ENCODE results near the gene MOGAT3. TPM values are rescaled to one million over a fixed set of nuclear protein-coding genes. Genes with fewer than 3 reads are reported as not detected.

Gene MOGAT3
- total RNA-seq, 1 experiment from 2014 or later: 0.15 TPM

GRCh38 chr7:101222275-101222830 is 21.5 kb upstream of the MOGAT3 start:
- no peaks in the 10 kb centered on the region for H3K79me1 ChIP-seq (ENCODE audit: insufficient read depth, low read depth, low read length, poor library complexity, severe bottlenecking)
- no peak overlapping the region for H3T11ph ChIP-seq (ENCODE audit: low read length)
- H3K27me3 Mint-ChIP-seq (ENCODE audit: low read depth): no peaks in the 10 kb centered on the region; the same call in 1 of the 2 replicates
- no peak overlapping the region for H2AK5ac ChIP-seq (ENCODE audit: insufficient read length, low read length)
- DNase-seq: no peak
- no peak overlapping the region for H3K9ac ChIP-seq (ENCODE audit: extremely low read depth, insufficient read length, low read length)
- H3K4me3 Mint-ChIP-seq: no peak overlapping the region
- WGBS (ENCODE audit: extremely low coverage, insufficient read length, low lambda C conversion rate): no CpG with 5 or more reads among the region's 27 CpGs
- H3K27ac Mint-ChIP-seq: peak overlapping the region; percentile 34 to 79 (median 52); a peak in 4 of 7 replicates
- H4K8ac ChIP-seq (replicated peaks; ENCODE audit: insufficient read length, low read depth, low read length): no peak overlapping the region
- TF ChIP-seq, protein P1, sequence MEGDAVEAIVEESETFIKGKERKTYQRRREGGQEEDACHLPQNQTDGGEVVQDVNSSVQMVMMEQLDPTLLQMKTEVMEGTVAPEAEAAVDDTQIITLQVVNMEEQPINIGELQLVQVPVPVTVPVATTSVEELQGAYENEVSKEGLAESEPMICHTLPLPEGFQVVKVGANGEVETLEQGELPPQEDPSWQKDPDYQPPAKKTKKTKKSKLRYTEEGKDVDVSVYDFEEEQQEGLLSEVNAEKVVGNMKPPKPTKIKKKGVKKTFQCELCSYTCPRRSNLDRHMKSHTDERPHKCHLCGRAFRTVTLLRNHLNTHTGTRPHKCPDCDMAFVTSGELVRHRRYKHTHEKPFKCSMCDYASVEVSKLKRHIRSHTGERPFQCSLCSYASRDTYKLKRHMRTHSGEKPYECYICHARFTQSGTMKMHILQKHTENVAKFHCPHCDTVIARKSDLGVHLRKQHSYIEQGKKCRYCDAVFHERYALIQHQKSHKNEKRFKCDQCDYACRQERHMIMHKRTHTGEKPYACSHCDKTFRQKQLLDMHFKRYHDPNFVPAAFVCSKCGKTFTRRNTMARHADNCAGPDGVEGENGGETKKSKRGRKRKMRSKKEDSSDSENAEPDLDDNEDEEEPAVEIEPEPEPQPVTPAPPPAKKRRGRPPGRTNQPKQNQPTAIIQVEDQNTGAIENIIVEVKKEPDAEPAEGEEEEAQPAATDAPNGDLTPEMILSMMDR (conservative IDR thresholded peaks at IDR 0.05): no peak
- peaks cover 11 to 14% of the 10 kb centered on the region in 2 experiments for H3K4me1 Mint-ChIP-seq
- H3K9me3 Mint-ChIP-seq: no peaks in the 10 kb centered on the region
- peaks cover 3% of the 10 kb centered on the region; the same call in 1 of the 2 replicates for H3K4me1 ChIP-seq (ENCODE audit: insufficient read depth, low read length)
- no peak overlapping the region for H4K91ac ChIP-seq (ENCODE audit: insufficient read length, low read depth, low read length)
- H3K27me3 ChIP-seq (ENCODE audit: insufficient read depth, low read length): no peaks in the 10 kb centered on the region
- no peak overlapping the region for H3K14ac ChIP-seq (ENCODE audit: insufficient read depth, low read length)
- no peak overlapping the region for H2BK20ac ChIP-seq (ENCODE audit: low read depth, low read length, poor library complexity, severe bottlenecking)
- no peak overlapping the region for H3K4me2 ChIP-seq (ENCODE audit: insufficient read depth, insufficient read length, low read length)
- H3K27ac ChIP-seq (ENCODE audit: insufficient read length, low read depth, low read length): no peak overlapping the region
- peaks cover 3% of the 10 kb centered on the region for H3K23me2 ChIP-seq (ENCODE audit: insufficient read length, low read depth, low read length, poor library complexity, severe bottlenecking)
- H4K20me1 ChIP-seq (ENCODE audit: control insufficient read depth, insufficient read depth, insufficient read length): no peaks in the 10 kb centered on the region
- no peak overlapping the region for H2BK15ac ChIP-seq (ENCODE audit: low read depth, low read length)
- H2BK12ac ChIP-seq (ENCODE audit: insufficient read length, low read depth, low read length): no peak overlapping the region
- H3K9me3 ChIP-seq (ENCODE audit: control insufficient read depth, low read depth, low read length): no peaks in the 10 kb centered on the region
- H2AFZ ChIP-seq (ENCODE audit: low read length): no peak overlapping the region
- H3K36me3 Mint-ChIP-seq (ENCODE audit: insufficient read depth in 1 of 3, low read depth in 3 of 3): peaks cover 21 to 34% (median 27%) of the 10 kb centered on the region in 3 experiments
- H4K5ac ChIP-seq (ENCODE audit: insufficient read length, low read depth, low read length): no peak overlapping the region
- H3K18ac ChIP-seq (ENCODE audit: insufficient read length, low read depth, low read length): no peak overlapping the region
- no peak overlapping the region for H2BK120ac ChIP-seq (ENCODE audit: low read depth, low read length, poor library complexity, severe bottlenecking)
- H3K79me2 ChIP-seq (ENCODE audit: insufficient read depth, low read length): no peaks in the 10 kb centered on the region
- no peak overlapping the region for H3K4ac ChIP-seq (ENCODE audit: low read depth, low read length)
- no peak overlapping the region for H2BK5ac ChIP-seq (ENCODE audit: insufficient read length, low read length)
- H3K56ac ChIP-seq (ENCODE audit: insufficient read length, low read depth, low read length): no peak overlapping the region
- H3K23ac ChIP-seq (ENCODE audit: insufficient read length, low read depth, low read length): no peak overlapping the region
